Left ventricle myocardium superior (tissue), 1 donor: Measurements from ENCODE around the gene KCNK15. TPM values are rescaled to one million over a fixed set of nuclear protein-coding genes. Genes with fewer than 3 reads are reported as not detected.

Experiments
- ATAC-seq: fragments of 200-7000 bp; cut with Tn5 transposase; one replicate; pipeline ENCODE4 v1.9.1; 2020; ENCODE audit warnings: mild to moderate bottlenecking, moderate library complexity
- DNase-seq: peaks from one replicate; pipeline ENCODE4 v3.0.0-alpha.2; 2020
- intact Hi-C: fragments of 100-400 bp; cut with micrococcal nuclease; formaldehyde crosslinking; loops from one replicate; pipeline ENCODE4 v1.11.0; 2022
- total RNA-seq: library from RNA; stranded (reverse); fragmentation: NEBNext Ultra II Directional; extraction: Animal tissue kit (Norgen Biotek cat#: 25700); gene quantifications from one replicate; pipeline ENCODE4 v1.2.1, GENCODE V29; 2021
- donor health status: DM: no; HTN: yes; CAD: no; lungs with severe emphysema.

The KCNK15 gene
- total RNA-seq, 1 donor from 2014 or later: 0.25 TPM

DNA sequence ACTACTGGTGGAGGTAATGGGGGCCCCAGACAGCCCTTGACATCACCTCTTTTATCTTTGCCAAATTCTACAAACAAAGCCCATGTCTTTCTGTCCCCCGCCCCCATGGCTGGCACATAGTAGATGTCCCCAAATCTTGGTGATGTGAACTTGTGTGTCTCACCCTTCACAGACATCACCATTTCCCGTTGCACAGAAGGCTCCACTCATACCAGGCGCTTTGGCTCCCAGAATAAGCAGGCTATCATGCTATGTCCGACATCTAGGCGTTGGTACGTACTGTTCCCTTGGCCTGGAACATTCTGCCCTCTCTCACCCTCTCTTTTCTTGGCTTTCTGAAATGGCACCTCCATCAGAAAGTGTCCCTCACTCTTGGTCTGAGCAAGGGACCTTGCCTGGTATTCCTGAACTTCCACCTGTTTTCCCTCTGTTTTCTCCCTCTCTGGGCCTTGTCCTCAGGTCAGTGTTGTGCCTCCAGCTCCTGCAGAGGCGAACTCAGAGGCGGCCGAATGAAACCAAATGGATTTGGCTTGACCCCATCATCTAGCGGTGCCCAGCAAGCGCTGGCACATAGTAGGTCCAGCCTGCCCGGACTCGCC lies 31.5 kb upstream of the KCNK15 start:
- intact Hi-C loops: no loop called here
- DNase-seq (no peak), ATAC-seq (peak; percentile 70)

DNA sequence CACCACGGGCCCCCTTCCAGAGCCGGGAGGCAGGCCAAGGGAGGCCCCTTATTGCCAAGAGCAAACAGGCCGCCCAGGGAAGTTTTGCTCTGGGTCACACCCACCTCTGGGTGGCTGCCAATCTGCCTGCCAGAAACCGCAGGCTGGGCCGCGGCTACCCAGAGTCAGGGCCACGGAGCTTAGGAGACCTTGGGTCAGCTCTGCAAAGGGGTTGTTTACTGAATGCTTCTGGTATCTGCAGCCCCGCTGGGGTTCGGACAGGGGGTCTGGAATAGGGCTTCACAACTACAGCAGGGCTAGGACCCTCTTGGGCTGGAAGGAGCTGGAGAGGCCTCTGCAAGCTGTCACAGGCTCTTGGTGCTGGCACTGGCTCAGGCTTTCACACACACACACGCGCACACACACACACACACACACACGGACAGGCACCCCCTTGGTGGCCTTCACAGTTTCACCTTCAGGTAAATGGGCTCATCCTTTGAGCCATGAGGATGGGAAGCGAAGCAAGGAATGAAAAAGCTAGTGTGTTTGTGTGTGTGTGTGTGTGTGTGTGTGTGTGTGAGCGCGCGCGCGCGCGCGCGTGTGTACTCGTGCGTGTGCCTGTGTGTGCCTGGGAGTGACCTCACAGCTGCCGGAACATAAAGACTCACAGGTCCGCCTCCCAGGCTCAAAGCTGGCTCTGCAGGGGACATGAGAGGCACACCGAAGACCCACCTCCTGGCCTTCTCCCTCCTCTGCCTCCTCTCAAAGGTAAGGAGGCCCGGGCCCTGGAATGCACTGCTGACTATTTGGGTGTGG lies 30.8 kb upstream of the KCNK15 start, which contains the start of gene CCN5:
Gene CCN5 (plus strand): TSS at position 669 of the 798 bp plus-strand sequence. CDS start 22 bp downstream, at position 691.
- intact Hi-C loops: no loop called here
- ATAC-seq: peak; percentile 84
- peak; percentile 95 for DNase-seq

DNA sequence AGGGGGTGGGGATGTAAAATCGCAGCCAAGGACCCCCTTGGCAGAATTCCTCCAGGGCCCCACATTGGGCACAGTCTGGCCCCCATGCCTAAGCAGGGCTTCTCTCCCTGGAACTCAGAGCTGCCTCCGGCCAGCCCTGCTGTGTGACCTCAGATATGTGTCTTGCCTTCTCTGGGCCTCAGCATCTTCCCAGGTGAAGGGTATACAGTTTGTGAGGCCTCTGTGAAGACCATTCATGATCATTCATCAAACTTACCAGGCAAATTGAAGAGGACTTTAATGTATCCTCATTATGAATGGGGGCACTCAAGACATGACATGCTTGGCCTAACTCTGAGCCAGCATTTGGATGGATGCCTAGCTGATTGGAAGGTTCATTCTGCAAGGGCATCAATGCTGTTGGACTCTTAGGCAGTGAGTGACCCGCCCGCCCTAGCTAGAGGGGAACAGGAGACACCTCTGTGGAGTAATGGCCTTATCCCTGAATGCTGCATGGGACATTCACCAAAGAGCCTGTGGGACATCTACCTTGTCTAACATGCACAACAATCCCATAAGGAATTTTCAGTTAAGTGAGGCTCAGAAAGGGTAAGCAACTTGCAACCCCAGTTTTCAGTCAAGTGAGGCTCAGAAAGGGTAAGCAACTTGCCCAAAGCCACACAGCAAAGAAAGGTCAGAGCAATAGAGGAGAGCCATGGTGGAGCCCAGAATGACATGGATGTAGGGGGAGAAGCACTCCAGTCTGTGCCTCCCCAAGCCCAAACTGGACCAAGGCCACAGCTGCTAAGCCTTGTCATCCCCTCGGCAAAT lies 30.0 kb upstream of the KCNK15 start:
- intact Hi-C loops: no loop called here
- ATAC-seq: peak; percentile 40
- DNase-seq: peak; percentile 50

DNA sequence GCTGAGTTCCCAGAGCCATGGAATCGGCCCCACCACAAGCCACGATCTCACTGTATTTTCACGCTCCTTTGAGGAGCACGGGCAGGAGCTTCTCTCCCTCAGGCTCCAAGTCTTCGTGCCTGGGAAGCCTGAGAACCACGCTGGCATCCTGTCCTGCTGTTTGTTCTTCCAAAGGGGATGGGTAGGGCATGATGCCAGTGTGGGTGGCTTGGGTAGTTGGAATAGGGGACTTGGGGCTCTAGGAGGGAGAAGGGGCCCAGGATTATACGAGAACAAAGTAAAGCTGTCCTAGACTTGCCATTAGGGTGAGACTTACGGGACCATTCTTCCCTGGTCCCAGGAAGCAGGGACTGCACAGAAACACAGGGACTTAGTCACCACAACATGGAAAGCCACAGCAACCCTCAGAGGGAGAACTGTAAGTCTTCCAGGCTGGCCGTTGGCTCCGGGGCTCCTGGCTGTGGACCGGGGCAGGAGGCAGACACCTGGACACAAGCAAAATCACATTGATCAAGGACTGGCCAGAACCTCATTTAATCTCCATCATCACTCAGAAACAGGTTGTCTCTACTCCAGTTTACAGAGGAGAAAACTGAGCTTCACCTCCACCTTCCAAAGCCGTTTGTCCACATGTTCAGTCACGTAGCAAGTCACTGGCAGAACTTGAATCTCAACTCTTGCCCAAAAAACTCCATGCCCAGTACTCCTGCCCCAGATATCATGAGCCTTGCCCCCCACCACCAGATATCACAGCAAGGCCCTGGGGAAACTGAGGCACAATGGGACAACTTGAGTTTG lies 29.2 kb upstream of the KCNK15 start:
- ATAC-seq (no peak), DNase-seq (no peak)
- intact Hi-C loops: no loop called here

DNA sequence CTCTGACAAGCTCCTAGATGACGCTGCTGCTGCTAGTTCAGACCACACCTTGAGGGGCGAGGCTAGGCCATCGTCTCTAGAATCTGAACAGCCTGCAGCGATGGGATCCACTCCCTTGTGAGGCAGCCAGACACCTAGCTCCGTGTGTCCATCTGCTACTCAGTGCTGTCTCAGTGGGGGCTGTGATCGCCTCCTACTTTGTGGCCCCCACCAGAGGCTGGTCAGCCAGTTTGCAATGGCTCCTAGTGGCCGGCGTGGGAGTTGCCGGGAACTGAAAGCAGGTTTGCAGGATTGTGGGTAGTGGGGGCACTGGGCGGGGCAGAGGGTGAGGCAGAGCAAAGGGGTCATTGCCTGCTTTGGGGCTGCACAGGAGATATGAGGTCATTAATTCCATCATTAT lies 27.7 kb upstream of the KCNK15 start:
- intact Hi-C loops: no loop called here

DNA sequence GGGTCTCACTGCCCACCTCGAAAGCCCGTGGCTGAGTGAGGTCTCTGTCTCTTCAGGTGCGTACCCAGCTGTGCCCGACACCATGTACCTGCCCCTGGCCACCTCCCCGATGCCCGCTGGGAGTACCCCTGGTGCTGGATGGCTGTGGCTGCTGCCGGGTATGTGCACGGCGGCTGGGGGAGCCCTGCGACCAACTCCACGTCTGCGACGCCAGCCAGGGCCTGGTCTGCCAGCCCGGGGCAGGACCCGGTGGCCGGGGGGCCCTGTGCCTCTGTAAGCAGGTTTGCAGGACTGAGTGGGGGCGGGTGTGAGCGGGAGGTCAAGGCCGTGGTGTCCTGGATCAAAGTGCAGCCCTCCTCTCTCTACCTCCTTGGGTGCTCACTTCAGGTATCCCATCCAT lies 25.8 kb upstream of the KCNK15 start:
- no peak for DNase-seq
- intact Hi-C loops: no loop called here
- no peak for ATAC-seq

More for the DNA sequence above, 27.7 kb upstream of the KCNK15 start:
- DNase-seq (no peak), ATAC-seq (no peak)

DNA sequence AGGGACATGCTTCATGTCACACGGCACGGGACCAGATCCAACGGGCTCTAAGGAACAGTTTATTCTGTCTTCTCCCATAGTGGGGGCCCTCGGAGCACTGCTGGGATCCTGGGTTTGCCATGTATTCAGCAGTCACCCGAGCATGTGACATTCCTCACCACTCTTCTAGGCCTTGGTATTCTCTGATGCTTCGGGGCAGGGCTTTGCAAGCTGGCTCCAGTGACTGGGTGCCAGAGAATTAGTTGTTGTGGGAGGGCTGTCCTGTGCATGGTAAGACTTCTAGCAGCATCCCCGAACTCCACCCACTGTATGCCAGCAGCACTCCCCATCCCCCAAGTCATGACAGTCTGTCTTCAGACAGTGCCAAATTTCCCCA lies 25.1 kb upstream of the KCNK15 start:
- intact Hi-C loops: no loop called here
- peak; percentile 42 for DNase-seq

DNA sequence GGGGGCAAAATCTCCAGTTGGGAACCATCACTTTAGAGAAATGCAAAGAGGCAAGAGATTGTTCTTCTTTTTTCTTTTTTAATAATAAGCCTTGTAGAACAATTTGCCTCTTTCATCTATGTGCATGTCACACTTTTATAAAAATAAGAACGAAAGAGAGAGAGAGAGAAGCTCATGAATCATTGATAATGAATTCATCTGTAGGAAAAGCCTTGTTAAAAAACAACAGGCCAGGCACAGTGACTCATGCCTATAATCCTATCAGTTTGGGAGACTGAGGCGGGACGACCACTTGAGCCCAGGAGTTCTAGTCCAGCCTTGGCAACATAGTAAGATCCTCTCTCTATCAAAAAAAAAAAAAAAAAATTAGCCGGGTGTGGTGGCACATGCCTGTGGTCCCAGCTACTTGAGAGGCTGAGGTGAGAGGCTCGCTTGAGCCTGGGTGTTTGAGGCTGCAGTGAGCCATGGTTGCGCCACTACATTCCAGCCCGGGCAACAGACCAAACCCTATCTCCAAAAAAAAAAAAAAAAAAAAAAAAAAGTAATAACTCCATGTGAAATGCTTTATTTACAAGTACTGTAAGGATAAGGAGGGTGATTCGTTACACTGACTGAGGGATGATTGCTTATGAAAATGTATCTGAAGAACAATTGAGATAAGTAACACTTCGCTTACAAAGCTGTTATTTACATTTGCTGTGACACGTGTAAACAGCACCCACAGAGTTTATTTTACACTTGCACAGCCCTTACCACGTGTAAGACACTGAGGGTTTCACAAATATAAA lies 24.5 kb upstream of the KCNK15 start:
- peak; percentile 63 for ATAC-seq
- DNase-seq: peak; percentile 61
- intact Hi-C loops: no loop called here

More for the DNA sequence above, 25.1 kb upstream of the KCNK15 start:
- peak; percentile 60 for ATAC-seq

DNA sequence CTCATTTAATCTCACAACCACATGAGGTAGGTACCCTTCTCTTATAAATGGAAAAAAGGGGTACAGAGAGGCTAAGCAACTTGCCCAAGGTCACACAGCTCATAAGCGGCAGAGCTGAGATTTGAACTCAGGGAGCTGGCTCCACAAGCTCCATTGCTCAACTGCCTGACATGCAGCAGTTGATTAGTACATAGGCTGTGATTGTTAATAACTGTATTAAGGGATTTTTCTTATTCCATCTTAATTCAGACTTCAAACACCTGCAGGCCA lies 23.9 kb upstream of the KCNK15 start:
- no peak for DNase-seq
- intact Hi-C loops: no loop called here
- no peak for ATAC-seq

DNA sequence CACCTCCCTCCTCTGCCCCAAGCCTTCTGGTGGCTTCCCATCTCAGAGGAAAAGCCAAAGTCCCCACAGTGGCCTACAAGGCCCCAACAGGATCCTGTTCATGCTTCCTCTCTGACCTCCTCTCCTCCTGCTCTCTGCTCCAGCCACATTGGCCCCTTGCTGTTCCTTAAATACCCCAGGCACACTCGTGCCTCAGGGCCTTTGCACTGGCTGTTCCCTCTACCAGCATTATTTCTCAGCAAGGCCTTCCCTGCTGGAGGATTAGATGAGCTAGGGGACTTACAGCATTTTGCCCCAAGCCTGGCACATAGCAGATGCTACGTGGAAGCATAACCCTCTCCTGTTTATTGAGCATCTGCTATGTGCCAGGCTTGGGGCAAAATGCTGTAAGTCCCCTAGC lies 22.7 kb upstream of the KCNK15 start:
- ATAC-seq (no peak), DNase-seq (no peak)
- intact Hi-C loops: no loop called here

DNA sequence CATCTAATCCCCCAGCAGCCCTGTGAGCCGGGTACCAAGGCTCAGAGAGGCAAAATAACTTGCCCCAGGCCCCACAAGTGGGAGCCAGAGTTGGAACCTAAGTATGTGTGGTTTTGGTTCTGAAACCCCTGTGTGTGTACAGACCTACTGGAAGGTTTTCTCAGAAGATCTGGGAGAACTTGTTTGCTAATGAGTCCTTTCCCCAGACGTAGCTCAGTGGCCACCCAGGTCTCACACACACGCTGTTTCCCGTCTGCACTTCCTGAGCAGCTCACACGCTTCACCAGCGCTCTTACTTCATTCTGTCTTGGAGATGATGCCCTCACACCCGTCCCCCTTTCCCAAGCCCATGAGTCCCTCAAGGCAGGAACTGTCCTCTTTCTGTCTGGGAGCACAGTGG lies 22.3 kb upstream of the KCNK15 start:
- intact Hi-C loops: no loop called here
- DNase-seq: no peak
- ATAC-seq: no peak

DNA sequence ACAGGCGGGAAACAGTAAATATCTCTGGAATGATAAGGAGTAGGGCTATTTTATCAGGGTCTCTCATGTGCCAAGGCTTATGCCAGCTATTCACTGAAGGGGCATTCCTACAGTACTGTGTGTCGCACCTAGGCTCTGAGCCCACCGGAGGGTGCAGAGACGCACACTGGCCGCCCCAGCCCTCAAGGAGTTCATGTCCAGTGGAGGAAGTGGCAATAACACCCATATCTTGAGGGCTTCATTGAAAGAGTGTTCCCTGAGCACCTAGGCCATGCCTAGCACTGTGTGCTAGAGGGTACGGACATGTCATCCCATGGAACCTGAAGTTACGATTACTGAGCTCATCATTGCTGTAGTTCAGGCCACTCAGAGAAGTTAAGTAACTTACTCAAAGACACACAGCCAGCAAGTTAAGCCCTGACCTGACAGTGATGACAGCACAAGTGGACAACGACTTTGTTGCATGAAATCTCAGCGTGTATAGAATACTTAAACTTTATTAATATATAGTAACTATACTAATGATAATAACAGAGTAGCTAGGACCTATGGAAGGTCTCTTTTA lies 21.8 kb upstream of the KCNK15 start:
- ATAC-seq (no peak), DNase-seq (no peak)
- intact Hi-C loops: no loop called here

DNA sequence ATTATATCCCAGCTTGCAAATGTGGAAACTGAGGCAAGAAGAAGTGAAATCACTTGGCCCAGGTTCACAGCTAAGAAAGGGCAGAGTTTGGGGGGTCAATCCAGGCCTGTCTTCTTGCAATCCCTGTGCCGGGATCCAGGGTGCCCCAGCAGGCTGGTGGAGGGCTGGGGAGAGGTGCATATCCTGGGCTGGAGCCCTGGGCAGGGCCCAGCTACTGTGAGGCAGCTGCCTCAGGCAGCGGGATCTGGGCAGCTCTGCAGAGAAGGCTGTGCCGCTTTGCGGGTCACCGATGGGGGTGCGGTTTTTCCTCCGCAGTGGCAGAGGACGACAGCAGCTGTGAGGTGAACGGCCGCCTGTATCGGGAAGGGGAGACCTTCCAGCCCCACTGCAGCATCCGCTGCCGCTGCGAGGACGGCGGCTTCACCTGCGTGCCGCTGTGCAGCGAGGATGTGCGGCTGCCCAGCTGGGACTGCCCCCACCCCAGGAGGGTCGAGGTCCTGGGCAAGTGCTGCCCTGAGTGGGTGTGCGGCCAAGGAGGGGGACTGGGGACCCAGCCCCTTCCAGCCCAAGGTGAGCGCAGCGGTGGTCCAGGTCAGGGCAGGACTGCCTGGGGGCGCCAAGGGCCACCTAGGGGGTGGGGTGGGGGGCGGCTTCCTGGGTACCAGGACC lies 21.1 kb upstream of the KCNK15 start:
- intact Hi-C loops: no loop called here
- DNase-seq (no peak), ATAC-seq (no peak)

DNA sequence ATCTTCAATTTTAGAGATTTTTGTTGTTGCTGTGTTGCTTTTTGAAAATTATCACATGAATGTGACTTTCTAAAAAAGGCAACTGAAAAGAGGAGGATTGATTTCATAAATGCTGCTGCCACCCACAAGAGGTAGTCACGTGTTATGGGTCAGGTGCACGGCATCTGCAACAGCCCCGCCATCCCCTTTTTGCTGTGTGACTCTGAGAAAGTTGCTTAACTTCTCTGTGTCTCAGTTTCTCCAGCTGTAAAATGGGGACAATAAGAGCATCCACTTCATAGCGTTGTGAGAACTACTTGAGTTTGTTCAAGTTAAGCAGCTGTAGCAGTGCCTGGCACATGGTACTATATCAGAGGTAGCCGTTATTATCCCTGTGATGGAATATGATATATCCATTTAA lies 19.8 kb upstream of the KCNK15 start:
- DNase-seq: no peak
- no peak for ATAC-seq
- intact Hi-C loops: no loop called here

DNA sequence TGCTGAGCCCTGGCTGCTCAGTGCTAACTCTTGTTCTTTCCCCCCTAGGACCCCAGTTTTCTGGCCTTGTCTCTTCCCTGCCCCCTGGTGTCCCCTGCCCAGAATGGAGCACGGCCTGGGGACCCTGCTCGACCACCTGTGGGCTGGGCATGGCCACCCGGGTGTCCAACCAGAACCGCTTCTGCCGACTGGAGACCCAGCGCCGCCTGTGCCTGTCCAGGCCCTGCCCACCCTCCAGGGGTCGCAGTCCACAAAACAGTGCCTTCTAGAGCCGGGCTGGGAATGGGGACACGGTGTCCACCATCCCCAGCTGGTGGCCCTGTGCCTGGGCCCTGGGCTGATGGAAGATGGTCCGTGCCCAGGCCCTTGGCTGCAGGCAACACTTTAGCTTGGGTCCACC lies 18.6 kb upstream of the KCNK15 start:
- DNase-seq (no peak), ATAC-seq (no peak)
- intact Hi-C loops: no loop called here

DNA sequence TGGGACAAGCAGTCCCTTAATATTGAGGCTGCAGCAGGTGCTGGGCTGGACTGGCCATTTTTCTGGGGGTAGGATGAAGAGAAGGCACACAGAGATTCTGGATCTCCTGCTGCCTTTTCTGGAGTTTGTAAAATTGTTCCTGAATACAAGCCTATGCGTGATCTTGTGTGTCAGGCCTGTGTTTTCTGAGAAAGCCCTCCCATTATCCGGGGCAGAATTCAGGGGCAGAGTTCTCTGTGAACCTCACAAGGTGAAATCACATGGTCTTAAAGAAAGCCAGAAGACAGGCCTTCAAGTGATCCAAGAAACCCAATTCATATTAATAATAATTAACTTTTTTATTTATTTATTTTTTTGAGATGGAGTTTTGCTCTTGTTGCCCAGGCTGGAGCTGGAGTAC lies 18.0 kb upstream of the KCNK15 start:
- ATAC-seq (no peak), DNase-seq (no peak)
- intact Hi-C loops: no loop called here

DNA sequence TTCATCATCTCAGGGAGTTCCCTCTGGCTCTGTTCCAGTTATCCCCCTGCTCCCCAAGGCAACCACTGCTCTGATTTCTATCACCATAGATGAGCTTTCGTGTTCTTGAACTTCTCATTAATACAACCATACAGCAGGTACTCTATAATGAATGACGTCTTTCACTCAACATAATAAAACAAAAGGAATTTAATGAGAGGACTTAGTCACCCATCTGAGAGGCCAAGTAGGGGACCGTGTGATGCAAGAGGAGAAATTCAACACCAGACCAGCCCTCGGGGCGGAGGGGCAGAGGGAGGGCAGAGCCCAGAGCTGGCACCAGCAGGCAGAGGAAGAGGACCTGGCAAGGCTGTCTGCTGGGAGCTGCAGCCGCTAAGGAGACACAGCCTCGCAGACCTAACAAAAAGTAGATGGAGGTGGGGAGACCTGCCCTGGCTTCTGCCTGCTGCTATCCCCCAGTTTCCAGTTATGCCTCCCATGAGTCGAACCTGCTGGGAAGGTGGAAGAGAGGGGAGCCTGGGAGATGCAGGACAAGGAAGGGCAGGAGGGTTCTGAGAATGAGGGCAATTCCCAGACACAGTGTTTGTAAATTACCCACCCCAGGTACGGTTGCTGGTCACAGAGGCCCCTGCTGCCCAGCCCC lies 16.7 kb upstream of the KCNK15 start:
- intact Hi-C loops: no loop called here
- ATAC-seq (peak; percentile 84), DNase-seq (peak; percentile 75)

DNA sequence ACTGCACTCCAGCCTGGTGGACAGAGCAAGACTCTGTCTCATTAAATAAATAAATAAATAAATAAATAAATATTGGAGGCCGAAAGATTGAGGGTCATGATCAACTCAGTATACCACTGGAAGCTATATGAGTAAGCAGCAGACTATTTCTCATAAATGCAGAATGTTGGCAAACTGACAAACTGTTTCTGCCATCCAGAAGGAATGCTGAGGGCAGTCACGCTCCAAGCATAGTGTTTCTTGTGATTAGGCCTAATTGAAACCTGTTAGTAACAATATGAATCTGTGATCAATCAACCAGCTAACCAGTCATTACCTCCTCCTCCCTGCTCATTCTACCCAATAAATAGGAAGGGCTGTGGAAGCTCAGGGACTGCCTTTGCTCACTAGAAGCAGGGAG lies 15.2 kb upstream of the KCNK15 start:
- DNase-seq (no peak), ATAC-seq (no peak)
- intact Hi-C loops: no loop called here
